PC-3 (cell line): ENCODE results near the gene DIAPH2. TPM values are rescaled to one million over a fixed set of nuclear protein-coding genes. Genes with fewer than 3 reads are reported as not detected.

Experiments used
- ATAC-seq: fragments of 200-7000 bp; cut with Tn5 transposase; 2 replicates; pipeline ENCODE4 v1.9.1; 2020; ENCODE audit warnings: mild to moderate bottlenecking, moderate library complexity
- BruUV-seq: library from RNA; stranded (reverse); fragments of 400-500 nt; replicated peaks from 2 replicates; lab custom pipeline; 2021; lab: Mats Ljungman, UMichigan
- CTCF ChIA-PET: fragments of 300-600 bp; sonication (Branson Sonifier 250); formaldehyde crosslinking; loops from one replicate; lab custom pipeline; 2022; ENCODE audit warnings: antibody characterized with exemption; lab: Charles Lee
- POLR2A ChIA-PET: fragments of 300-600 bp; sonication (Branson Sonifier 250); formaldehyde crosslinking; loops from one replicate; lab custom pipeline; 2022; ENCODE audit warnings: antibody characterized with exemption; ENCODE audit not compliant: unreplicated experiment; lab: Charles Lee
- DNase-seq: peaks from one replicate; pipeline ENCODE4 v3.0.0-alpha.2; 2015
- H2AFZ ChIP-seq: fragments of 300-600 bp; sonication (generic); 2 replicates; pipeline ENCODE4 v1.6.0; 2016; ENCODE audit warnings: antibody characterized with exemption, low read length
- H3F3A ChIP-seq: fragments of 300-600 bp; sonication (generic); one replicate; pipeline ENCODE4 v1.6.0; 2017; ENCODE audit warnings: antibody characterized with exemption, low read length, control low read depth, mild to moderate bottlenecking; ENCODE audit not compliant: unreplicated experiment
- H3K27ac ChIP-seq: fragments of 300-600 bp; sonication (generic); 2 replicates; pipeline ENCODE4 v1.5.1; 2016; ENCODE audit warnings: mild to moderate bottlenecking, low read length
- H3K27me3 ChIP-seq: fragments of 300-600 bp; sonication (generic); 2 replicates; pipeline ENCODE4 v1.6.1; 2016; ENCODE audit warnings: low read length, mixed read lengths
- H3K36me3 ChIP-seq: fragments of 300-600 bp; sonication (generic); 2 replicates; pipeline ENCODE4 v1.6.1; 2016; ENCODE audit warnings: low read depth, mixed run types, low read length, mixed read lengths
- H3K4me1 ChIP-seq: fragments of 300-600 bp; sonication (generic); 2 replicates; pipeline ENCODE4 v1.5.1; 2016; ENCODE audit warnings: low read length; ENCODE audit not compliant: insufficient read depth
- H3K4me2 ChIP-seq: fragments of 300-600 bp; sonication (generic); 2 replicates; pipeline ENCODE4 v1.6.0; 2016; ENCODE audit warnings: low read length
- H3K4me3 ChIP-seq: fragments of 300-600 bp; sonication (generic); 2 replicates; pipeline ENCODE4 v1.5.1; 2016; ENCODE audit warnings: mild to moderate bottlenecking, low read length, mixed read lengths
- H3K79me2 ChIP-seq: fragments of 300-600 bp; sonication (generic); 2 replicates; pipeline ENCODE4 v1.6.1; 2017; ENCODE audit warnings: low read length, mixed read lengths
- H3K9ac ChIP-seq: fragments of 300-600 bp; sonication (generic); 2 replicates; pipeline ENCODE4 v1.6.0; 2016; ENCODE audit warnings: mild to moderate bottlenecking, low read length
- H3K9me2 ChIP-seq: fragments of 300-600 bp; sonication (generic); replicated peaks from 2 replicates; pipeline ENCODE4 v1.6.1; 2016; ENCODE audit warnings: mixed run types, low read length, mixed read lengths
- H3K9me3 ChIP-seq: fragments of 300-600 bp; sonication (generic); 2 replicates; pipeline ENCODE4 v1.6.1; 2016; ENCODE audit warnings: low read length, mixed read lengths
- H4K20me1 ChIP-seq: fragments of 300-600 bp; sonication (generic); 2 replicates; pipeline ENCODE4 v1.6.1; 2016; ENCODE audit warnings: low read length, mixed read lengths
- EZH2 ChIP-seq: fragments of 300-600 bp; sonication (generic); IDR thresholded peaks from one replicate; pipeline ENCODE4 v1.6.1; 2017; ENCODE audit warnings: antibody characterized with exemption, mild to moderate bottlenecking, low read length; ENCODE audit not compliant: unreplicated experiment
- EZH2phosphoT487 ChIP-seq: fragments of 300-600 bp; sonication (generic); IDR thresholded peaks from 2 replicates; pipeline ENCODE4 v1.6.1; 2018; ENCODE audit warnings: mild to moderate bottlenecking, antibody characterized with exemption, low read length, borderline replicate concordance
- intact Hi-C: fragments of 100-400 bp; cut with micrococcal nuclease; formaldehyde crosslinking; loops from 2 replicates; pipeline ENCODE4 v1.9.0; 2023
- total RNA-seq: library from RNA; depleted of rRNA; stranded (reverse); fragments of >200 nt; gene quantifications from 2 replicates; pipeline ENCODE4 v1.2.3, GENCODE V29; 2014
- TF ChIP-seq, protein P1 (sequence below): fragments of 300-600 bp; sonication (generic); conservative IDR thresholded peaks from 2 replicates; pipeline ENCODE4 v1.5.1; 2017; ENCODE audit warnings: antibody characterized with exemption, low read depth, mild to moderate bottlenecking, low read length

DIAPH2 gene
- total RNA-seq, 1 experiment from 2014 or later = 15.1 TPM

DNA sequence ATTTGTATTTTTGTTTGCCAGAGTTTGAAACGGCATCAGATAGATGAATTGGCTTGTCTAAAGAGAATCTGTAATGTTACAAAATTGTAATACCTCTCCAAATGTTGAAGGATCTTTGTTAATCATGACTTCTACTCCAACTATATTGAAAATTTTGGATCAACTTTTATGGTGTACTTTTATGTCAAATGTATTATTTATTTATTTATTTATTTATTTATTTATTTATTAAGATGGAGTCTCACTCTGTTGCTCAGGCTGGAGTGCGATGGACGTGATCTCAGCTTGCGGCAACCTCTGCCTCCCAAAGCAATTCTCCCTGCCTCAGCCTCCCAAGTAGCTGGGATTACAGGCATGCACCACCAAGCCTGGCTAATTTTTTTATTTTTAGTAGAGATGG lies 235.0 kb downstream of the DIAPH2 start:
- DNase-seq = no peak
- ATAC-seq = no peak
- Histone ChIP-seq H3K9ac (no peak overlapping the region), H3F3A (no peaks in the 10 kb centered on the region), H3K27ac (no peak overlapping the region), H3K4me1 (no peaks in the 10 kb centered on the region), H3K9me3 (no peaks in the 10 kb centered on the region), H2AFZ (no peak overlapping the region), H3K4me2 (no peak overlapping the region), H3K4me3 (no peak overlapping the region), H3K27me3 (no peaks in the 10 kb centered on the region), H3K79me2 (no peaks in the 10 kb centered on the region), H4K20me1 (no peaks in the 10 kb centered on the region), H3K9me2 (no peaks in the 10 kb centered on the region), H3K36me3 (no peaks in the 10 kb centered on the region)
- TF ChIP-seq EZH2phosphoT487 (no peak), EZH2 (no peak)
- TF ChIP-seq, protein P1, sequence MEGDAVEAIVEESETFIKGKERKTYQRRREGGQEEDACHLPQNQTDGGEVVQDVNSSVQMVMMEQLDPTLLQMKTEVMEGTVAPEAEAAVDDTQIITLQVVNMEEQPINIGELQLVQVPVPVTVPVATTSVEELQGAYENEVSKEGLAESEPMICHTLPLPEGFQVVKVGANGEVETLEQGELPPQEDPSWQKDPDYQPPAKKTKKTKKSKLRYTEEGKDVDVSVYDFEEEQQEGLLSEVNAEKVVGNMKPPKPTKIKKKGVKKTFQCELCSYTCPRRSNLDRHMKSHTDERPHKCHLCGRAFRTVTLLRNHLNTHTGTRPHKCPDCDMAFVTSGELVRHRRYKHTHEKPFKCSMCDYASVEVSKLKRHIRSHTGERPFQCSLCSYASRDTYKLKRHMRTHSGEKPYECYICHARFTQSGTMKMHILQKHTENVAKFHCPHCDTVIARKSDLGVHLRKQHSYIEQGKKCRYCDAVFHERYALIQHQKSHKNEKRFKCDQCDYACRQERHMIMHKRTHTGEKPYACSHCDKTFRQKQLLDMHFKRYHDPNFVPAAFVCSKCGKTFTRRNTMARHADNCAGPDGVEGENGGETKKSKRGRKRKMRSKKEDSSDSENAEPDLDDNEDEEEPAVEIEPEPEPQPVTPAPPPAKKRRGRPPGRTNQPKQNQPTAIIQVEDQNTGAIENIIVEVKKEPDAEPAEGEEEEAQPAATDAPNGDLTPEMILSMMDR = no peak
- intact Hi-C loops = no loop called here
- ChIA-PET POLR2A (no interaction called here), CTCF (no interaction called here)
- no TSS peak for BruUV-seq

DNA sequence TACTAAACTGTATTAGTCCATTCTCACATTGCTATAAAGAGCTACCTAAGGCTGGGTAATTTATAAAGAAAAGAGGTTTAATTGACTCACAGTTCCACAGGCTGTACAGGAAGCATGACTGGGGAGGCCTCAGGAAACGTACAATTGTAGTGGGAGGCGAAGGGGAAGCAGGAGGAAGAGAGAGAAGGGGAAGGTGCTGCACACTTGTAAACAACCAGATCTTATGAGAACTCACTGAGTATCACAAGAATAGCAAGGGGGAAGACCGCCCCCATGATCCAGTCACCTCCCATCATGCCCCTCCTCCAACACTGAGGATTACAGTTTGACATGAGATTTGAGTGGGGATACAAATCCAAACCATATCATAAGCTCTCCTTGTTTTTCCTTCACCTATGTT lies 239.9 kb downstream of the DIAPH2 start:
- ChIA-PET CTCF (no interaction called here), POLR2A (no interaction called here)

DNA sequence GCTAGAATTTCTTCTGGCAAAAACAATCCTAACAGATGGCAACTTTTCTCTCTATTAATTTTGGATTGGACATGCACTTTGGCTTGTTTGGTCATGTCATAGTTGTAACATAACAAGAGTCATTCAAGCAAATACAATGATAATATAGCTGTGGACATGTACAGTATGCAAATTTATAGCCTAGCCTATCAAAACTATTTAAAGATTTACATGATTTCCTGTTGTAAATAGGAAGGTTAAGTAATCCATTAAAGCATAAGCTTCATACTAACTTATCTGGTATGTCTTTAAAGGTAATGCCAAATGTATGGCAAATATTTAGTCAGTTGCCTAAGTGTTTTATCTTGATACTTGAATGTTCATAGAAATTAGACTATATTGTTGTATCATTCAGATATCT lies 244.4 kb downstream of the DIAPH2 start:
- no peaks in the 10 kb centered on the region for H3K27me3 ChIP-seq
- ChIA-PET POLR2A (no interaction called here), CTCF (no interaction called here)
- ATAC-seq (no peak), DNase-seq (no peak)
- H3K4me3 ChIP-seq = no peak overlapping the region
- H3K27ac ChIP-seq = no peak overlapping the region
- H3K4me2 ChIP-seq = no peak overlapping the region
- intact Hi-C loops = no loop called here
- no peaks in the 10 kb centered on the region for H3K4me1 ChIP-seq
- no peaks in the 10 kb centered on the region for H3K79me2 ChIP-seq
- no peaks in the 10 kb centered on the region for H3K36me3 ChIP-seq
- H3K9ac ChIP-seq = no peak overlapping the region
- TF ChIP-seq EZH2phosphoT487 = no peak
- TF ChIP-seq, protein P1 = no peak
- TF ChIP-seq EZH2 = no peak
- H4K20me1 ChIP-seq = no peaks in the 10 kb centered on the region
- no peaks in the 10 kb centered on the region for H3F3A ChIP-seq
- no peaks in the 10 kb centered on the region for H3K9me2 ChIP-seq
- no peak overlapping the region for H2AFZ ChIP-seq
- BruUV-seq = no TSS peak
- no peaks in the 10 kb centered on the region for H3K9me3 ChIP-seq

More for the DNA sequence above, 239.9 kb downstream of the DIAPH2 start:
- no peaks in the 10 kb centered on the region for H3K9me2 ChIP-seq
- H3K27ac ChIP-seq = no peak overlapping the region
- H3K9me3 ChIP-seq = no peaks in the 10 kb centered on the region
- TF ChIP-seq EZH2 = no peak
- TF ChIP-seq, protein P1 = no peak
- TF ChIP-seq EZH2phosphoT487 = no peak
- no peaks in the 10 kb centered on the region for H4K20me1 ChIP-seq
- H3K4me1 ChIP-seq = no peaks in the 10 kb centered on the region
- H3K79me2 ChIP-seq = no peaks in the 10 kb centered on the region
- H3K9ac ChIP-seq = no peak overlapping the region
- H3K27me3 ChIP-seq = no peaks in the 10 kb centered on the region
- no peaks in the 10 kb centered on the region for H3F3A ChIP-seq
- no peak overlapping the region for H3K4me2 ChIP-seq
- no peak overlapping the region for H3K4me3 ChIP-seq
- BruUV-seq = no TSS peak
- no peaks in the 10 kb centered on the region for H3K36me3 ChIP-seq
- ATAC-seq (no peak), DNase-seq (no peak)
- H2AFZ ChIP-seq = no peak overlapping the region
- intact Hi-C loops = no loop called here
